HEK293 (cell line): ENCODE data around the gene DYNC2I2.
A peak's percentile ranks its signal among the peaks of the same experiment; 100 is the strongest.

Source experiments
- BCL11B ChIP-seq: fragments of 450-650 bp; formaldehyde crosslinking; IDR thresholded peaks from 2 replicates; pipeline ENCODE4 v1.5.1; 2016; ENCODE audit warnings: low read depth, missing biosample characterization, missing genetic modification characterization
- FEZF1 ChIP-seq: fragments of 450-650 bp; formaldehyde crosslinking; IDR thresholded peaks from 2 replicates; pipeline ENCODE4 v1.5.1; 2016; ENCODE audit warnings: missing biosample characterization, missing genetic modification characterization
- IKZF3 ChIP-seq: fragments of 450-650 bp; IDR thresholded peaks from 2 replicates; pipeline ENCODE4 v1.5.0; 2018; ENCODE audit warnings: missing biosample characterization, mild to moderate bottlenecking, missing genetic modification characterization, moderate library complexity
- KLF7 ChIP-seq: fragments of 450-650 bp; formaldehyde crosslinking; IDR thresholded peaks from 2 replicates; pipeline ENCODE4 v1.5.1; 2016; ENCODE audit warnings: missing biosample characterization, missing genetic modification characterization, borderline replicate concordance
- PRDM2 ChIP-seq: fragments of 450-650 bp; formaldehyde crosslinking; IDR thresholded peaks from 2 replicates; pipeline ENCODE4 v1.5.1; 2016; ENCODE audit warnings: missing biosample characterization, missing genetic modification characterization, borderline replicate concordance
- RBAK ChIP-seq: fragments of 450-650 bp; formaldehyde crosslinking; IDR thresholded peaks from 2 replicates; pipeline ENCODE4 v1.5.1; 2016; ENCODE audit warnings: missing biosample characterization, missing genetic modification characterization
- YY2 ChIP-seq: fragments of 450-650 bp; formaldehyde crosslinking; IDR thresholded peaks from 2 replicates; pipeline ENCODE4 v1.5.1; 2016; ENCODE audit warnings: missing biosample characterization, missing genetic modification characterization
- ZBTB1 ChIP-seq: fragments of 450-650 bp; formaldehyde crosslinking; IDR thresholded peaks from 2 replicates; pipeline ENCODE4 v1.5.1; 2016; ENCODE audit warnings: missing biosample characterization, missing genetic modification characterization
- ZBTB49 ChIP-seq: fragments of 450-650 bp; formaldehyde crosslinking; IDR thresholded peaks from 2 replicates; pipeline ENCODE4 v1.5.1; 2016; ENCODE audit warnings: missing biosample characterization, missing genetic modification characterization, low read depth
- ZBTB7A ChIP-seq: fragments of 450-650 bp; formaldehyde crosslinking; IDR thresholded peaks from 2 replicates; pipeline ENCODE4 v1.5.1; 2016; ENCODE audit warnings: low read depth, missing biosample characterization, missing genetic modification characterization
- ZFHX2 ChIP-seq: fragments of 450-650 bp; formaldehyde crosslinking; conservative IDR thresholded peaks from 2 replicates; pipeline ENCODE4 v1.5.1; 2016; ENCODE audit warnings: missing biosample characterization, missing genetic modification characterization
- ZFP3 ChIP-seq: fragments of 450-650 bp; formaldehyde crosslinking; IDR thresholded peaks from 2 replicates; pipeline ENCODE4 v1.5.1; 2016; ENCODE audit warnings: low read depth, missing biosample characterization, missing genetic modification characterization
- ZFP37 ChIP-seq: fragments of 450-650 bp; formaldehyde crosslinking; IDR thresholded peaks from 2 replicates; pipeline ENCODE4 v1.5.1; 2016; ENCODE audit warnings: missing biosample characterization, missing genetic modification characterization
- ZNF202 ChIP-seq: fragments of 450-650 bp; formaldehyde crosslinking; IDR thresholded peaks from 2 replicates; pipeline ENCODE4 v1.5.1; 2016; ENCODE audit warnings: missing biosample characterization, missing genetic modification characterization, borderline replicate concordance
- ZNF23 ChIP-seq: fragments of 450-650 bp; formaldehyde crosslinking; IDR thresholded peaks from 2 replicates; pipeline ENCODE4 v1.5.1; 2016; ENCODE audit warnings: missing biosample characterization, missing genetic modification characterization, borderline replicate concordance
- ZNF510 ChIP-seq: fragments of 450-650 bp; formaldehyde crosslinking; IDR thresholded peaks from 2 replicates; pipeline ENCODE4 v1.5.1; 2018; ENCODE audit warnings: mild to moderate bottlenecking, missing genetic modification characterization, missing biosample characterization; ENCODE audit not compliant: insufficient replicate concordance
- ZNF610 ChIP-seq: fragments of 450-650 bp; formaldehyde crosslinking; IDR thresholded peaks from 2 replicates; pipeline ENCODE4 v1.5.1; 2016; ENCODE audit warnings: missing biosample characterization, missing genetic modification characterization, borderline replicate concordance
- ZNF658 ChIP-seq: fragments of 450-650 bp; formaldehyde crosslinking; IDR thresholded peaks from 2 replicates; pipeline ENCODE4; 2016; ENCODE audit warnings: missing biosample characterization, missing genetic modification characterization
- ZNF670 ChIP-seq: fragments of 450-650 bp; formaldehyde crosslinking; IDR thresholded peaks from 2 replicates; pipeline ENCODE4 v1.5.1; 2016; ENCODE audit warnings: missing biosample characterization, missing genetic modification characterization, low read depth
- ZNF747 ChIP-seq: fragments of 450-650 bp; formaldehyde crosslinking; IDR thresholded peaks from 2 replicates; pipeline ENCODE4 v1.5.1; 2016; ENCODE audit warnings: missing biosample characterization, missing genetic modification characterization
- ZNF792 ChIP-seq: fragments of 450-650 bp; formaldehyde crosslinking; IDR thresholded peaks from 2 replicates; pipeline ENCODE4 v1.5.1; 2016; ENCODE audit warnings: missing biosample characterization, missing genetic modification characterization
- ZNF837 ChIP-seq: fragments of 450-650 bp; formaldehyde crosslinking; IDR thresholded peaks from 2 replicates; pipeline ENCODE4 v1.5.1; 2016; ENCODE audit warnings: missing biosample characterization, missing genetic modification characterization
- TF ChIP-seq, protein P1 (sequence below): fragments of 450-650 bp; formaldehyde crosslinking; IDR thresholded peaks from 2 replicates; pipeline ENCODE4 v1.5.1; 2016; ENCODE audit warnings: missing biosample characterization, missing genetic modification characterization, borderline replicate concordance
- TF ChIP-seq, protein P2 (sequence below): fragments of 450-650 bp; formaldehyde crosslinking; IDR thresholded peaks from 2 replicates; pipeline ENCODE4 v1.5.1; 2016; ENCODE audit warnings: missing biosample characterization, missing genetic modification characterization, borderline replicate concordance

DYNC2I2 gene

DNA sequence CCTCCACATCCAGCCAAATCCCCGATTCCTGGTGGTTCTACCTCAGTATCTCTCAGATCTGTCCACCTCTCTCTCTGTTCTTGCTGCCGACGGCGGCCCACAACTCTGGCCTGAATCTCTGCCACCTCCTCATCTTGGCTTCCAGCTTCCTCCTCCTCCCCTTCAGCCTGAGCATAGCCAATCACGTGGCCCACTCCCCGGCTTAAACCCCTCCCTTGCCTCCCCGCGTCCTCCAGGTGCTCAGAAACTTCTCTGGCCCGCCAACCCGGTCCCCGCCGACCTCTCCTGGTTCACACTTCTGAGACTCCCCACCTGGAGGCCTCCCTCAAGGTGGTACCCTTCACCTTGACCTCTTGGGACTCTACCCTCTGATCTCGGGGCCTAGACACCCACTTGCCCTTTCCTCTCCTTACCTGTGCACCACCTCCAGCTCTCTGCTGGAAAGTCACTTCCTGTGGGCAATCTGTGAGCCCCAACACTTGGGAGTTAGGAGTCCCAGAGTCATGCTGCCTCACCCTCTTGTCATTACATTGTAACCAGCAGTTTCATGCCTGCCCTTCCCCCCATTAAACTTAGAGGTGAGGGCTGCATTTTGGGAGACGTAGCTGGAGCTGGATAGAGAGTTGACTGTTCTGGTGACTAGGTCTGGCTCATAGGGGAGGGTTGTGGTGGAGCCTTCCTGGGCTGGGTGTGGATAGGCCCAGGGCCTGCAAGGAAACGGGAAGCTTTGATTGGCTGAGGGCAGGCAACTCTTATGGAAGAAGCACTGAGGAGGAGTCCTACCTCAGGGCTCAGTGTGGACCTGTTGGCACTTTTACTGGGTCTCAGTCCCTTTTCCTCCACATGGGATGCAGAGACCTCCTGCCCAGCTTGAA lies 27.9 kb upstream of the DYNC2I2 start (continued):
- TF ChIP-seq FEZF1 (no peak), ZNF23 (tag by site-specific recombination) (no peak), ZNF837 (tag by site-specific recombination) (no peak), ZNF658 (tag by site-specific recombination) (no peak), ZFHX2 (tag by site-specific recombination) (peak; percentile 70), ZBTB49 (no peak), ZNF792 (tag by site-specific recombination) (no peak), RBAK (no peak), PRDM2 (no peak), YY2 (tag by site-specific recombination) (no peak), ZFP37 (tag by site-specific recombination) (0 out of 2 replicates have a peak, but pooled peaks have one; percentile 46), ZNF747 (tag by site-specific recombination) (no peak), ZNF670 (no peak), ZNF610 (tag by site-specific recombination) (no peak), KLF7 (peak; percentile 15; the same call in 1 of the 2 replicates), ZNF510 (tag by site-specific recombination) (no peak), ZFP3 (tag by site-specific recombination) (no peak), ZNF202 (no peak), IKZF3 (tag by site-specific recombination) (no peak), BCL11B (tag by site-specific recombination) (no peak), ZBTB7A (tag by site-specific recombination) (no peak), ZBTB1 (tag by site-specific recombination) (no peak)
- TF ChIP-seq, protein P1, sequence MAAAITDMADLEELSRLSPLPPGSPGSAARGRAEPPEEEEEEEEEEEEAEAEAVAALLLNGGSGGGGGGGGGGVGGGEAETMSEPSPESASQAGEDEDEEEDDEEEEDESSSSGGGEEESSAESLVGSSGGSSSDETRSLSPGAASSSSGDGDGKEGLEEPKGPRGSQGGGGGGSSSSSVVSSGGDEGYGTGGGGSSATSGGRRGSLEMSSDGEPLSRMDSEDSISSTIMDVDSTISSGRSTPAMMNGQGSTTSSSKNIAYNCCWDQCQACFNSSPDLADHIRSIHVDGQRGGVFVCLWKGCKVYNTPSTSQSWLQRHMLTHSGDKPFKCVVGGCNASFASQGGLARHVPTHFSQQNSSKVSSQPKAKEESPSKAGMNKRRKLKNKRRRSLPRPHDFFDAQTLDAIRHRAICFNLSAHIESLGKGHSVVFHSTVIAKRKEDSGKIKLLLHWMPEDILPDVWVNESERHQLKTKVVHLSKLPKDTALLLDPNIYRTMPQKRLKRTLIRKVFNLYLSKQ, result no peak
- TF ChIP-seq, protein P2, sequence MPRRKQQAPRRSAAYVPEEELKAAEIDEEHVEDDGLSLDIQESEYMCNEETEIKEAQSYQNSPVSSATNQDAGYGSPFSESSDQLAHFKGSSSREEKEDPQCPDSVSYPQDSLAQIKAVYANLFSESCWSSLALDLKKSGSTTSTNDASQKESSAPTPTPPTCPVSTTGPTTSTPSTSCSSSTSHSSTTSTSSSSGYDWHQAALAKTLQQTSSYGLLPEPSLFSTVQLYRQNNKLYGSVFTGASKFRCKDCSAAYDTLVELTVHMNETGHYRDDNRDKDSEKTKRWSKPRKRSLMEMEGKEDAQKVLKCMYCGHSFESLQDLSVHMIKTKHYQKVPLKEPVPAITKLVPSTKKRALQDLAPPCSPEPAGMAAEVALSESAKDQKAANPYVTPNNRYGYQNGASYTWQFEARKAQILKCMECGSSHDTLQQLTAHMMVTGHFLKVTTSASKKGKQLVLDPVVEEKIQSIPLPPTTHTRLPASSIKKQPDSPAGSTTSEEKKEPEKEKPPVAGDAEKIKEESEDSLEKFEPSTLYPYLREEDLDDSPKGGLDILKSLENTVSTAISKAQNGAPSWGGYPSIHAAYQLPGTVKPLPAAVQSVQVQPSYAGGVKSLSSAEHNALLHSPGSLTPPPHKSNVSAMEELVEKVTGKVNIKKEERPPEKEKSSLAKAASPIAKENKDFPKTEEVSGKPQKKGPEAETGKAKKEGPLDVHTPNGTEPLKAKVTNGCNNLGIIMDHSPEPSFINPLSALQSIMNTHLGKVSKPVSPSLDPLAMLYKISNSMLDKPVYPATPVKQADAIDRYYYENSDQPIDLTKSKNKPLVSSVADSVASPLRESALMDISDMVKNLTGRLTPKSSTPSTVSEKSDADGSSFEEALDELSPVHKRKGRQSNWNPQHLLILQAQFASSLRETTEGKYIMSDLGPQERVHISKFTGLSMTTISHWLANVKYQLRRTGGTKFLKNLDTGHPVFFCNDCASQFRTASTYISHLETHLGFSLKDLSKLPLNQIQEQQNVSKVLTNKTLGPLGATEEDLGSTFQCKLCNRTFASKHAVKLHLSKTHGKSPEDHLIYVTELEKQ (tag by site-specific recombination), result no peak
